GM15510 (cell line): ENCODE results near the gene OSGIN1.

Experiments used
- POLR2A ChIP-seq: IDR thresholded peaks from 3 replicates; pipeline ENCODE4 v1.6.1; 2011; ENCODE audit warnings: borderline replicate concordance; ENCODE audit not compliant: insufficient read length; ENCODE audit errors: extremely low read depth

Gene OSGIN1

DNA sequence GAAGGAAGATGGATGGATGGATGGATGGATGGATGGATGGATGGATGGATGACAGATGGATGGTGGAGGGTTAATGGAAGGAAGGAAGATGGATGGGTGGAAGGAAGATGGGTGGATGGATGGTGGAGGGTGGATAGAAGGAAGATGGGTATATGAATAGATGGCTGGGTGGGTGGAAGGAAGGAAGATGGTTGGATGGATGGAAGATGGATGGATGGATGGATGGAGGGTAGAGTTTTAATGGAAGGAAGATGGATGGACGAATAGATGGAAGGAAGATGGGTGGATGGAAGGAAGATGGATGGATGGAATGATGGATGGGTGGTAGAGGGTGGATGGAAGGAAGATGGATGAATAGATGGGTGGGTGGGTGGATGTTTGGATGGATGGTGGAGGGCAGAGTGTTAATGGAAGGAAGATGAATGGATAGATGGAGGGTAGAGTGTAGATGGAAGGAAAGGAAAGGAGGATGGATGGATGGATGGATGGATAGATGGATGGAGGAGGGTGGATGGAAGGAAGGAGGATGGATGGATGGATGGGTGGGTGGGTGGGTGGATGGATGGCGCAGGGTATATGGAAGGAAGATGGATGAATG, 32.0 kb upstream of the OSGIN1 start:
- TF ChIP-seq POLR2A = no peak

DNA sequence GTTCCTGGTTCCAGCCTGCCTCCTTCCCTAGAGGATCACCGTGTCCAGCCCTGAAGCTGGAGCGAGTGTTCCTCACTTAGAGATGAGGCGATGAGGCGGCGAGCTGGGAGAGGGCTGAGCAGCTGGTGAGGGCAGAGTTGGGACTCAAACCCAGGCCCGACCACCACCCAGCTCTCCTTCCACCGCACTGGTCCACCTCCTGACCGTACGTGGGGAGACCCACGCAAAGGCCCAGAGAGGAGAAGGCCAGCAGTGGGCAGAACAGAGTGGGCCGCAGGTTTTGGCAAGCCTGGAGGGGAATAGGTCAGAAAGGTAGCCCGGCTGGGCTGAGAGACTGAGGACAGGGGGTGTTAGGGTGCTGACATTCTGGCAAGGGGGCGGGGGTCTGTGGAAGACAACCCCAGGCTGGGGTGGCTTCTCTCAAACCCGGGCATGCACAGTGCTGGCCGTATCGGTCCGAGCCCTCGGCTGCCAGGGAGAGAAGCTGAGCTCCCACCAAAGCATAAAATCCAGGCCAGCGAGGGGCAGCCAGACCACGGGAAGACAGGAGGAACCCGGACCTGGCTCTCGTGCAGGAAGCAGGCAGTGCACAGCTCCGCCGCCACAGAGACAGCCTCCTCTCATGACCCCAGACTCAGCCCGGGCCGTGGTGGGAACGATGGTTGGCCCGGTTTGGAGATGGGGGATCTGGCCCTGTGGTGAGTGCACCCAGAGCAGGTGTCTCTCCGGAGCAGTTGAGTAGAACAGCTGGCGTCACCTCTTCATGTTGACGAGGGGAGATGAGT, 29.3 kb upstream of the OSGIN1 start:
- no peak for TF ChIP-seq POLR2A

- no peak for TF ChIP-seq POLR2A
Observed at GRCh38 chr16:83924686-83925085, 28.4 kb upstream of the OSGIN1 start.

DNA sequence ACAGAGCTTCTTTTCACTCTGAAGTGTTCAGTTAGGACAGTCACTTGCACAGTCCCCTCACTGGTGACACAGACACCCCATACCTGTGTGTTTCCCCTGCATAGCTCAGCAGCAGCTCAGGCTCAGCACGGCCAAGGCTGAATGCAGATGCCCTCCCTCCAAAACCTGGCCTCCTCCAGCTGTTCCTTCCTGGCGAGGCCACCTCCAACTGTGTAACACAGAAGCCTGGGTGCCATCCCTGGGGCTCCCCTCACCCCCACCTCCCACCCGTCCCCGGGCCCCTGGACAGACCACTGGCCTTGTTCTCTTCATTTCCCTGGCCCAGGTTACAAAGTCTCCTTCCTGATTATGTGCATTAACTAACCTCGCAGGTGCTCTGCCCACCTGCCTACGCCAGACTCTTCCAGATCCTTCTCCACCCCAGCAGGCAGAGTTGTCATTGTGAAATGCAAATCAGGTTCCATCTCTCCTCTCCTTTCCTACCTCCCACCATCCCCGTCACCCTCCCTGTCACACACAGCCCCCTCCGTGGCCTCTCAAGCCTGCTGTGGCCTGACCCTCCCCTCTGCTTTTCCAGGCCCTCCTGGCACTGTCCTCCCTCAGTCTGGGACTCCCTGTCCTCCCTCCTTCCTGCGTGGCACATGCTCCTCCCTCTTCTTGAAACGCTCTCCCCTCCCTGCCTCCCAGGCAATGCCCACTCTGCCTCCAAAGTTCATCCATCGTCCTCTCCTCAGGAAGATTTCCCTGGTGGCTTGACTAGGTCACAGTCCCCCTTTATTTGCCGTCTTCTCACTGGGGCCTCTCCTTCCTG, 27.7 kb upstream of the OSGIN1 start:
- TF ChIP-seq POLR2A = no peak

GRCh38 chr16:83925957-83926725, 26.9 kb upstream of the OSGIN1 start:
- no peak for TF ChIP-seq POLR2A

DNA sequence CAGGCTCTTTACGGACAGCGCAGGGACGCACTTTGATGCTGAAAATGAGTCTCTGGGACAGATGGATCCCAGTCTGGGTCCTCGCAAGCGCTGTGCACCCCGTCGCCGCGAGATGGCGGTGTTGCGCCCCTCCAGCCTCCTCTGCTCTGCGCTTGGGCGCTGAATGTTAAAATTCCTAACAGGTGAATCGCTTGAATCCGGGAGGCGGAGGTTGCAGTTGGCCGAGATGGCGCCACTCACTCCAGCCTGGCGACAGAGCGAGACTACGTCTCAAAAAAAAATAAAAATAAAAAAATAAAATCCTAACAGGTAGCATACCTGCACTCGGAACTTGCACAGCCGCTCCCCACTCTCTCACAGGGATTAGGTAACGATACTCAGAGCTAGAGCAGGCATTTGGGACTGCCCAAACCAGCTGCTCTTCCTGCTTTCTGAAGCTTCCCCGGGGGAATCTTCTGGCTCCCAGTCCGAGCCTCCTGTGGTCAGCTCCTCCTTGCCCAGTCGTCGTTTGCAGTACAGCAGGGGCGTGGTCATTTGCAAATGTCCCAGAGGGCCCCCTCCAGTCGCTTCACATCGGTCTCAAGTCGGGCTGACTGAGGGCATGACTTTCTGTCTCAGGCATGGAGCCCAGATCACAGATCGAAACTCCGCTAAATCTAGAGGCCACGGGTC, 26.2 kb upstream of the OSGIN1 start:
- TF ChIP-seq POLR2A = no peak

- TF ChIP-seq POLR2A = no peak
Observed at GRCh38 chr16:83928341-83929055, 24.5 kb upstream of the OSGIN1 start.

DNA sequence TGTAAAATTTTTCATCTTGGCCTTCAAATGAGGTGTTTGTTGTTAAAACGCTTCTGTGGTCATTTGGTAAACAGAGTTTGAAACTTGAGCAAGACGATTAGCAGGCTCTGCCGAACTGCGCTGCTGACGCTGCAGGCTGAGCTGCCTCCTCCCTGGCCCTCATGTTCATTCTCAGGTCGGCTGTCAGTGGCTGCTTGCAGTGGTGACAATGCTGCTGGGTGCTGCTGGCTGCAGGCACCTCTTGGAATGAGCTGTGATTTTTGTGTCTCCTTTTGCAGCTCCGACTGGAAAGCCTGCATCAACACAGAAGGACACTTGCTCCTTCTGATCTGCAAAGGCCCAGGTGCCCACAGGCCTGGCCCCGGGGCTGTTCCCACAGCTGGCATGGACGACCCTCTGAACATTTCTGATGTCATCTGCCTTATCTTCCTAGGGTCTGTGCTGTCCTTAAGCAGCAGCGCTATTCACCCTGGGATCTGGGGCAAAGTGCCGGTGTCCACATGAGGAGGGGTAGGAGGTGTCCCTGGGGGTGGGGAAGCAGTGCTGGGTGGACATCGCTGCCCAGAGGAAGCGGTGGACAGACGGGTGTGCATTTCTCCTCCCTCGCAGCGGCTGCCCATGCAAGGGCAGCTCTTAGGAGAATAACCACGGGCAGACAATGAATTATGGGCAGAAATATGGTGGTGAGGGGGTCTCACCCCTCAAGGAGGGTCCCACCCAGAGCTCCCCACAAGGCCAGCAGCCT, 23.1 kb upstream of the OSGIN1 start:
- TF ChIP-seq POLR2A = no peak

GRCh38 chr16:83930730-83931500, 22.1 kb upstream of the OSGIN1 start:
- no peak for TF ChIP-seq POLR2A

DNA sequence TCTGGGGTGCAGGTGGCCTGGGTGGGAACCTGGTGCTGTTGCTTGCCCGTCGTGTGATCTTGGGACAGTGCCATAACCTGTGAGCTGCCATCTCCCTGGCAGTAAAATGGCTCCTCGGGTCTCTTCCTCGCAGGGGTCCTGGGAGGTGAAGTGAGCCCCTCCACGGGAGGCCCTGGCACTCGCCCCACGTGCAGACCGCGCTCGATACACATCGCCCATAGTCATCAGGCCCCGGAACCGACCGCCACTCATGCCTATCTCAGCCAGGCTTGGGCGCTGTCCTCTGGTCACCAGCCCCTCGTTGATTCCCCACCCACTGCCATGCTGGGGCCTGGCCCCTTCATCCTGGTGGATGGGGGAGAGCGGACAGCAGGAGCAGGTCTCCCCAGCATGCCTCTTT, 21.5 kb upstream of the OSGIN1 start:
- TF ChIP-seq POLR2A = no peak

DNA sequence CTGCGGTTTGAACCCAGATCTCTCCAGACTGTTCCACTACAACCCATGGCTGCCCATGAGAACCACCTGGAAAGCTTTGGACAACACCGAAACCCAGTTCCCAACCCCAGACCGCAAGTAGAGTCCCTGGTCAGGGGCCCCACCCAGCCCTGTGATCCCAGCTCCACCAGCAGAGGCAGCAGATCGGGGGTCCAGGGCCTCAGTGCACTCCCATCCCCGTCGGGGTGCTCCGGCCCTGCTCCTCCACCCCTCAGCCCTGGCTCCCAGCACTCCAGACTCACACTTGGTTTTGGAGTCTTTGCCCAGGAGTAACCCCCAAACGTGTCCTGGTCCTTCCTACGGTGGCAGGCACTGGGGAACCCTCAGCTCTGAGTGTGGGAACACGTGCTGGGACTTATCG, 20.7 kb upstream of the OSGIN1 start:
- no peak for TF ChIP-seq POLR2A

DNA sequence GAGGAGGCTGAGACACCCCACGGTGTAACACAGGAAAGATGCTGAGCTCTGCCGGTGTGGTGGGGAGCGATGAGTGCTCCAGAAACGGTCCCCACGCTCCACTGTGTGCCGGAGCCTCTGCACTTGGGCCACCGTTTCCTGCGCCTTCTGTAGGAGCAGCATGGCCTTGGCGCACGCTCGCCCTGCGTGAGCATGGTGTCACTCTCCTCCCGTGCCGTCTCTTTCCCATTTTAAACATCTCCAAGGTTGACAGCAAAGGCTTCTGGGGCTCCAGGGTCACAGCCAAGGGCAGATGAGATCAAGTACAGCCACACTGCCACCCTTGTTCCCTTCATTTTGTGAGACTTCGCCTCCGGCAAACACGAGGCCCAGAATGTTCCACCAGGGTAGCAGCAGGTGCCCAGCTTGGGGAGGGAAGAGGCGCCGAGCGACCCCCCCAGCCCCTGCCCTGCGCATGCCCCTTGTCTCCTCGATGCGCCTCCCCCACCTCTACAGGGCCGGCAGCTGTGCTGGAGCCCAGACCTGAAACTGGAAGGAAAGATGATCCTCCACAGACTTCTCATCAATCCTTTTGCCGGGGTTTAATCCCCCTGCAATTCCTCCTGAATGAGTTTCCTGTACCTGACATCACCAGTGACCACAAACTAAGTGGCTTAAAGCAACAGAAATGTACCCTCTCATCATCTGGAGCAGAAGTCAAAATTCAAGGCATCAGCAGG, 19.9 kb upstream of the OSGIN1 start:
- TF ChIP-seq POLR2A = no peak
